GM12878 (cell line): ENCODE measurements around the gene PPL.

Source experiments
- BACH1 ChIP-seq: fragments of 450-650 bp; IDR thresholded peaks from 2 replicates; pipeline ENCODE4 v1.6.1; 2017; ENCODE audit warnings: mild to moderate bottlenecking, borderline replicate concordance
- CTCF ChIP-seq, 3 experiments: IDR thresholded peaks in 2 of 3; conservative IDR thresholded peaks in 1 of 3; 2 replicates each; pipeline ENCODE4 v1.5.1; 2011; ENCODE audit warnings: low read depth in 3 of 3, low read length in 3 of 3, mild to moderate bottlenecking in 3 of 3, control low read depth in 2 of 3, moderate library complexity in 2 of 3, inconsistent platforms in 1 of 3, mixed read lengths in 1 of 3; ENCODE audit not compliant: control insufficient read depth in 2 of 3, insufficient read depth in 1 of 3; ENCODE audit errors: extremely low read depth in 1 of 3
- E2F4 ChIP-seq: IDR thresholded peaks from 2 replicates; pipeline ENCODE4 v1.6.1; 2012; ENCODE audit warnings: low read depth, low read length, improper control_type of control experiment
- E2F8 ChIP-seq: fragments of 450-650 bp; IDR thresholded peaks from 2 replicates; pipeline ENCODE4 v1.6.1; 2018; ENCODE audit warnings: mild to moderate bottlenecking, low read depth, moderate library complexity; ENCODE audit not compliant: partially characterized antibody
- EP300 ChIP-seq, 2 experiments: fragments of 150-350 bp in 1 of 2; IDR thresholded peaks; 2 replicates each; pipeline ENCODE4 v1.6.1; 2011 to 2012; ENCODE audit warnings: low read depth in 2 of 2, low read length in 2 of 2, borderline replicate concordance in 1 of 2, improper control_type of control experiment in 1 of 2, inconsistent platforms in 1 of 2; ENCODE audit not compliant: control insufficient read depth in 1 of 2
- EZH2 ChIP-seq: IDR thresholded peaks from 2 replicates; pipeline ENCODE4 v1.6.1; 2012; ENCODE audit warnings: low read depth, mild to moderate bottlenecking, control low read depth, inconsistent platforms, low read length, borderline replicate concordance; ENCODE audit not compliant: control insufficient read depth
- HDAC6 ChIP-seq: fragments of 200-600 bp; sonication (generic); IDR thresholded peaks from one replicate; pipeline ENCODE4 v1.8.0; 2017; ENCODE audit warnings: antibody characterized with exemption; ENCODE audit not compliant: unreplicated experiment
- MYC ChIP-seq: IDR thresholded peaks from 2 replicates; pipeline ENCODE4 v1.6.1; 2011; ENCODE audit warnings: mild to moderate bottlenecking, low read length, moderate library complexity, inconsistent platforms; ENCODE audit not compliant: insufficient read depth, insufficient replicate concordance, insufficient read length, severe bottlenecking
- POLR2A ChIP-seq: IDR thresholded peaks from 2 replicates; pipeline ENCODE4 v1.6.1; 2011; ENCODE audit warnings: low read depth, mild to moderate bottlenecking, low read length
- POLR2AphosphoS5 ChIP-seq: IDR thresholded peaks from 2 replicates; pipeline ENCODE4 v1.6.1; 2011; ENCODE audit warnings: mild to moderate bottlenecking, low read length, inconsistent platforms
- PRDM15 ChIP-seq: fragments of 450-650 bp; formaldehyde crosslinking; IDR thresholded peaks from 2 replicates; pipeline ENCODE4 v1.4.0; 2020; ENCODE audit warnings: mild to moderate bottlenecking, moderate library complexity
- RAD21 ChIP-seq: IDR thresholded peaks from 2 replicates; pipeline ENCODE4 v1.6.1; 2011; ENCODE audit warnings: mild to moderate bottlenecking, low read depth, low read length, moderate library complexity; ENCODE audit not compliant: insufficient read depth
- RCOR1 ChIP-seq: conservative IDR thresholded peaks from 2 replicates; pipeline ENCODE4 v1.6.1; 2012; ENCODE audit warnings: low read depth, low read length, improper control_type of control experiment
- YY1 ChIP-seq: IDR thresholded peaks from 2 replicates; pipeline ENCODE4 v1.6.1; 2011; ENCODE audit warnings: low read depth, mild to moderate bottlenecking, low read length

- TF ChIP-seq POLR2A (no peak), EZH2 (no peak), CTCF (IDR thresholded peaks at IDR 0.05 in 2 of 3, conservative IDR thresholded peaks at IDR 0.05 in 1 of 3; ENCODE audit: control insufficient read depth in 2 of 3, extremely low read depth in 1 of 3, insufficient read depth in 1 of 3, low read depth in 3 of 3, low read length in 3 of 3) (no peak), EP300 (IDR thresholded peaks at IDR 0.05; ENCODE audit: borderline replicate concordance in 1 of 2, control insufficient read depth in 1 of 2, low read depth in 2 of 2, low read length in 2 of 2) (no peak), RCOR1 (no peak), HDAC6 (no peak), MYC (no peak), RAD21 (no peak), E2F8 (no peak), POLR2AphosphoS5 (no peak), BACH1 (no peak), YY1 (no peak), PRDM15 (CRISPR knock-in tag) (no peak), E2F4 (no peak)
Measured at GRCh38 chr16:4850211-4850610, 86.7 kb downstream of the PPL start.
